ENCODE results near the gene TVP23C. TPM values are rescaled to one million over a fixed set of nuclear protein-coding genes. Genes with fewer than 3 reads are reported as not detected.
"Not testable (repeated sequence)": the region's sequence is repeated elsewhere in the genome, so short reads cannot be mapped to it uniquely, and the experiment has no call there.

TVP23C gene
- total RNA-seq, result 10 to 100 TPM; 26.9 to 55.9 TPM

DNA sequence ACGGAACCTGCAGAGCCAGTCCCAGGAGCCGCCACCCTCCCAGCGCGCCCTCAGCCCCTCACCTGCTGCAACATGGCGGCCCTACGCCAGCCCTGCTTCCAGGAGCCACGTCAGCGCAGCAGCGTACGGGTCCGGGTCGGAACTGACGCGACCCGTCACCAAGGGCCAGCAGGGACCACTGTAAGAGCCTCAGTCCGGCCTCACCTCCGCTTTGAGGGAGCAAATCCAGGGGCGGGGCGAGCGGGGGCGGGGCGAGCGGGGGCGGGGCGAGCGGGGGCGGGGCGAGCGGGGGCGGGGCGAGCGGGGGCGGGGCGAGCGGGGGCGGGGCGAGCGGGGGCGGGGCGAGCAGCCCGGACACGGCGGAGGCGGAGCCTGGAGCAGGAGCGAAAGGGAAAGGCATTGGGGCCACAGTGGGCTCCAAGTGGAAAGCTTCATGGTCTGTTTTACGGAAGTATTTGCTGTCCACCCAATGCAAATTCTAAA lies at the start of gene TVP23C:
Gene TVP23C, minus strand, starts transcription at position 109 of the 483 bp plus-strand sequence. Its CDS starts 35 bp downstream, at position 74.
- ATAC-seq (peak; percentile 97 to 98), DNase-seq (ENCODE audit: low spot score) (peak; percentile 84)
- H3K9me3 Mint-ChIP-seq, H3K27me3 Mint-ChIP-seq: not testable (repeated sequence)
- peak within 1 kb of the TSS; percentile 95 for H3K4me3 Mint-ChIP-seq
- H3K27ac Mint-ChIP-seq, result peak within 1 kb of the TSS; percentile 83 to 88
- H3K4me1 Mint-ChIP-seq (ENCODE audit: low read depth in 2 of 2), result peaks cover 7 to 18% of the 10 kb centered on the region in 2 donors
- H3K36me3 Mint-ChIP-seq, result peaks cover 11% of the 10 kb centered on the region

DNA sequence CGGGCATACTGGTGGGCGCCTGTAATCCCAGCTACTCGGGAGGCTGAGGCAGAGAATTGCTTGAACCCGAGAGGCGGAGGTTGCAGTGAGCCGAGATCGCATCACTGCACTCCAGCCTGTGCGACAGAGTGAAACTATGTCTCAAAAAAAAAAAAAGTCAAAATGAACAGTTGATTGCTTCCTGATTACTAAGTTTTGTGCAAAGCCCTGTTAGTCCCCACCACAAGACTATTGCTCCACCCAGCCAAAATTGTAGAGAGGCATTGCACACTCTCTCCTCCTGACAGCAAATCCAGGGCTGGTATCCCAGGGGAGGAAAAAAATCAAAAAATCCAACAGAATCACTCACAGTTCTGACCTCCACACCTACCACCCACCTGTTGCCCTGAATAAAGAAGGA lies 29.7 kb upstream of the TVP23C start:
- peaks cover 24 to 28% of the 10 kb centered on the region in 2 donors for H3K4me1 Mint-ChIP-seq (ENCODE audit: low read depth in 2 of 2)
- H3K36me3 Mint-ChIP-seq; H3K9me3 Mint-ChIP-seq; H3K27me3 Mint-ChIP-seq; ATAC-seq; H3K4me3 Mint-ChIP-seq; DNase-seq (ENCODE audit: low spot score); H3K27ac Mint-ChIP-seq: not testable (repeated sequence)

- not testable (repeated sequence) for H3K9me3 Mint-ChIP-seq; H3K36me3 Mint-ChIP-seq; H3K4me3 Mint-ChIP-seq; ATAC-seq; DNase-seq (ENCODE audit: low spot score); H3K27me3 Mint-ChIP-seq
- Mint-ChIP-seq H3K4me1 (ENCODE audit: low read depth in 2 of 2) (peaks cover 24 to 35% of the 10 kb centered on the region in 2 donors), H3K27ac (peak overlapping the region in 1 of 2 donors; percentile 26)
These were observed 28.7 kb upstream of the TVP23C start for GRCh38 chr17:15591986-15592385.

- not testable (repeated sequence) for H3K9me3 Mint-ChIP-seq; H3K36me3 Mint-ChIP-seq; ATAC-seq; DNase-seq (ENCODE audit: low spot score); H3K27me3 Mint-ChIP-seq
- H3K4me1 Mint-ChIP-seq (ENCODE audit: low read depth in 2 of 2), result peaks cover 24 to 41% of the 10 kb centered on the region in 2 donors
- peak overlapping the region; percentile 80 for H3K4me3 Mint-ChIP-seq
- peak overlapping the region; percentile 73 to 80 for H3K27ac Mint-ChIP-seq
These were observed 27.6 kb upstream of the TVP23C start for GRCh38 chr17:15590844-15591243.

- Mint-ChIP-seq H3K4me3 (peak overlapping the region; percentile 80), H3K27ac (peak overlapping the region; percentile 73 to 80), H3K4me1 (ENCODE audit: low read depth in 2 of 2) (peaks cover 24 to 41% of the 10 kb centered on the region in 2 donors)
- H3K27me3 Mint-ChIP-seq; DNase-seq (ENCODE audit: low spot score); H3K9me3 Mint-ChIP-seq; H3K36me3 Mint-ChIP-seq: not testable (repeated sequence)
- ATAC-seq, result peak; percentile 82 to 83
These were observed 26.6 kb upstream of the TVP23C start for GRCh38 chr17:15589544-15590536.

GRCh38 chr17:15588017-15588416 lies 24.7 kb upstream of the TVP23C start:
- H3K27me3 Mint-ChIP-seq; H3K36me3 Mint-ChIP-seq; DNase-seq (ENCODE audit: low spot score); H3K27ac Mint-ChIP-seq; H3K9me3 Mint-ChIP-seq; H3K4me3 Mint-ChIP-seq; ATAC-seq: not testable (repeated sequence)
- H3K4me1 Mint-ChIP-seq (ENCODE audit: low read depth in 2 of 2), result peaks cover 24 to 41% of the 10 kb centered on the region in 2 donors

DNA sequence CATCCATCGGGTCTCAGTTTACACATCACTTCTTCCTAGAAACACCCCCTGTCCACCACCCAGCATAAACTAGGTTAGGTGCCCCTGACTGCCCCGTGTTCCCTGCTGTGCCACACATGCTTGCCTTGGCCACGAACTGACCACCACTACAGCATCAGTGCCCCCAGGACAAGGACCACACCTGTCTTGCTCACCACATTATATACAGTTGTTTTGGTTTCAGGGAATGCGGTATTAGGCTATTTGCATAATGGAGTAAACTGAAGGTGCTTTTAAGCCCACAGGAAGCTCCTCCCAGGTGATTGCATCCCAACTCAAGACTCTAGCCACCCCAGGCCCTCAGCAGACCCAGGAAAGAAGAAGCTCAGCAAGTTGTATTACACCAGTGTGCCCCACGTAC lies 20.0 kb upstream of the TVP23C start:
- ATAC-seq; DNase-seq (ENCODE audit: low spot score); H3K36me3 Mint-ChIP-seq; H3K27me3 Mint-ChIP-seq; H3K9me3 Mint-ChIP-seq; H3K27ac Mint-ChIP-seq; H3K4me3 Mint-ChIP-seq: not testable (repeated sequence)
- H3K4me1 Mint-ChIP-seq (ENCODE audit: low read depth in 2 of 2), result peaks cover 2 to 16% of the 10 kb centered on the region in 2 donors

DNA sequence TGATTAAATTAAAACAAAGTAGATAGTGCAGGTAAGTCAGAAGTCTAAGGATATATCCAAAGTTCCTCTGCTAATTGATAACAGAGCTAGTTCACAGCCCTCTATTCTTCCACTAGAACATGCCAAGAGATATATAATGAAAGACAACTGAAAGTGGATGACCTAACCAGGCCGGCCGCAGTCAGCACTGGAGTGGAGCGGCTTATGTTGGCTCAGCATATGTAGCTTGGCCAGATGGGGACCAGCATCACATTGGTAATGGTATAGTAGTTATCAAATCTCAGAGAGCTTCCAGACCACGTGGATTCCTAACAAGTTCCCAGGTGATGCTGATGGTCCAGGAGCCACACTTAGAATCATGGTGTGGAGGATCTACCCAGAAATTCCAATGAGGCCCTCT lies 18.2 kb upstream of the TVP23C start:
- H3K36me3 Mint-ChIP-seq; H3K9me3 Mint-ChIP-seq; DNase-seq (ENCODE audit: low spot score); H3K4me1 Mint-ChIP-seq (ENCODE audit: low read depth in 2 of 2); H3K4me3 Mint-ChIP-seq; H3K27ac Mint-ChIP-seq; ATAC-seq; H3K27me3 Mint-ChIP-seq: not testable (repeated sequence)

DNA sequence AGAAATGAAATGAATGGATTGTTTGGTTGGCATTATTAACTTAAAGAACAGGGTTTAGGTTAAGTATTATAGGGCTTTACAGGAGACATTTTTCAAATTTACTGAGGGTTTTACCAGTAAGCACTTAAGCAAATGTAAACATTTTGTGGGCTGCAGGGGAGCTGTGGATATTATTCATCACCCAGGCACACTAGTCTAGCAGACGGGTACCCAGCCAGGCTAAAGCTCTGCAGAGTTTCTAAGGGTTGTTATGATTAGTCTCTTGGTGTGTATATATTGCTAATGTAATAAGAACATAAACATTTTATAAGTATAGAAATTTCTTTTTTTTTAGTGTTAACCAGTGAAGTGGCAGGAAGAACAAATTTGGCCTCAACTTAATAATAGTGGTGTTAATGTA lies 13.6 kb upstream of the TVP23C start:
- not testable (repeated sequence) for H3K4me3 Mint-ChIP-seq; H3K4me1 Mint-ChIP-seq (ENCODE audit: low read depth in 2 of 2); H3K27ac Mint-ChIP-seq; H3K9me3 Mint-ChIP-seq; H3K27me3 Mint-ChIP-seq; DNase-seq (ENCODE audit: low spot score); ATAC-seq; H3K36me3 Mint-ChIP-seq

DNA sequence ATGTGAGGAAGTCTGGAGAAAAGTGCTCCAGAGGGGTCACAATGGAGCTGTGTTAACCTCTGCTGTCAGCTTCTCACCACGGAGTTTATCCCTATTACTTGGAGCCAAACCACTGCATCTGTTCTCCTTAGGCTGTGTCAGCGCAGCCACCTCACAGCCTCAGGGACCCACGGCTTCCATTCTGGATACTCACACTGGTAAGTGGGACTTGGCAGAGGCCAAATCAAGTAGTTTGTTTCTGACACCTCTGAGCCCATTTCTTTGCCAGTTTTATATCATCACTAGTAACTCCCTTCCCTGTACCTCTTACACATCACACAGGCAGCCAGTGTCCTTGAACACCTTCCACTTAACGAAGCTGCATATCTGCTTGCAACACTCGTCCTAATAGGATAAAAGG lies 11.4 kb upstream of the TVP23C start:
- peaks cover 8 to 11% of the 10 kb centered on the region in 2 donors for H3K27me3 Mint-ChIP-seq
- not testable (repeated sequence) for DNase-seq (ENCODE audit: low spot score); H3K9me3 Mint-ChIP-seq; H3K4me3 Mint-ChIP-seq; H3K4me1 Mint-ChIP-seq (ENCODE audit: low read depth in 2 of 2); H3K27ac Mint-ChIP-seq; ATAC-seq; H3K36me3 Mint-ChIP-seq

GRCh38 chr17:15573870-15574269 lies 10.6 kb upstream of the TVP23C start:
- not testable (repeated sequence) for DNase-seq (ENCODE audit: low spot score); H3K4me3 Mint-ChIP-seq; H3K36me3 Mint-ChIP-seq; H3K4me1 Mint-ChIP-seq (ENCODE audit: low read depth in 2 of 2); H3K27ac Mint-ChIP-seq; H3K9me3 Mint-ChIP-seq; ATAC-seq
- H3K27me3 Mint-ChIP-seq, result peaks cover 8 to 11% of the 10 kb centered on the region in 2 donors

DNA sequence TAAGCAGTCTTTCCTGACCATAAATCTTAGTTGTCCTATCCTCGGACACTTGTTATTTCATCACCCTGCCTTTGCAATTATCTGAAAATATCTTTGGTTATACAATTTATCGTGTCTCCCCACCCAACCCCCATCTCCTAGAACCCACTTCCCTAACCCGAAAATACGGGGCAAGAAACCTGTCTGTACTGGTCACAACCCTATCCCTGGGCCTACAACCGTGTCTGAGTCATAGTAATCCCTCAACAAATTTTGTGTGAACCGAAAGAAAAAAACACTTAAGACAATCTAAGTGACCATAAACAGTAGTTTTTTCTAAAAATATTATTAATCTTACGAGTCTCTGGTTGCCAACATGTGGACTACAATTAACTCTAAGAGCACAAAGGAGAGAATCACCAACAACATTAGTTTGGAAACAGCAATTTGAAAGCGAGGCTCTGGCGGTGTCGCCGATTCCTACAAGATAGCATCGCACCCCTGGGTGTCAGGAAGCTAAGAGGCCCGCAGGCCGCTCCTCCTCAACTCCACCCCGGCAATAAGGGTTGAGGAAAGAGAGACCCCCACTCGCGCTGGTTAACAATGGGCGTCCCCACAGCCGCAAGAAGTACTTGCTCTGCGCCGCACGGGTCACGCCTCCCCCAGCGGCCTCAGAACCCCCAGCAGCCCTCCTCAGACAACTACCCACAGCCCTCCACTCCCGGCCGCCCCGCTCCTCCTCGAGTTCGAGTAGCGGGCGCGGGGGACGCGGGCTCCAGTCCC lies 489 bp downstream of the TVP23C start:
- H3K36me3 Mint-ChIP-seq, result peaks cover 11% of the 10 kb centered on the region
- peaks cover 9 to 18% of the 10 kb centered on the region in 2 donors for H3K4me1 Mint-ChIP-seq (ENCODE audit: low read depth in 2 of 2)
- H3K27ac Mint-ChIP-seq, result peak overlapping the region; percentile 83 to 88
- H3K9me3 Mint-ChIP-seq; H3K27me3 Mint-ChIP-seq; DNase-seq (ENCODE audit: low spot score): not testable (repeated sequence)
- peak in 1 of 2 donors; percentile 64 for ATAC-seq
- H3K4me3 Mint-ChIP-seq, result peak overlapping the region; percentile 95

- H3K4me3 Mint-ChIP-seq; DNase-seq (ENCODE audit: low spot score); H3K27ac Mint-ChIP-seq; H3K27me3 Mint-ChIP-seq; ATAC-seq; H3K9me3 Mint-ChIP-seq: not testable (repeated sequence)
- Mint-ChIP-seq H3K4me1 (ENCODE audit: low read depth in 2 of 2) (peaks cover 12 to 23% of the 10 kb centered on the region in 2 donors), H3K36me3 (peaks cover 11% of the 10 kb centered on the region)
These were observed 1.8 kb downstream of the TVP23C start for GRCh38 chr17:15561439-15561838.

Measured in natural killer cell treated with Interleukin-12 subunit alpha and Interleukin-12 subunit beta and Interleukin-15 and Interleukin-18, amount 100 ng/mL, for 72 hours (primary cell).